Fibroblast of mammary gland (primary cell): ENCODE measurements around the gene PPP2R2D.

Source experiments
- DNase-seq: peaks from one replicate; pipeline ENCODE4 v3.0.0-alpha.2; 2010; ENCODE audit warnings: low read depth
- H3K4me3 ChIP-seq: 2 replicates; pipeline ENCODE4 v1.5.1; 2011; ENCODE audit warnings: low read depth, mild to moderate bottlenecking, low read length, moderate library complexity; ENCODE audit not compliant: control insufficient read depth
- CTCF ChIP-seq: conservative IDR thresholded peaks from 2 replicates; pipeline ENCODE4 v1.5.1; 2011; ENCODE audit warnings: low read depth, low read length, inconsistent platforms; ENCODE audit not compliant: control insufficient read depth, insufficient read depth

The PPP2R2D gene

DNA sequence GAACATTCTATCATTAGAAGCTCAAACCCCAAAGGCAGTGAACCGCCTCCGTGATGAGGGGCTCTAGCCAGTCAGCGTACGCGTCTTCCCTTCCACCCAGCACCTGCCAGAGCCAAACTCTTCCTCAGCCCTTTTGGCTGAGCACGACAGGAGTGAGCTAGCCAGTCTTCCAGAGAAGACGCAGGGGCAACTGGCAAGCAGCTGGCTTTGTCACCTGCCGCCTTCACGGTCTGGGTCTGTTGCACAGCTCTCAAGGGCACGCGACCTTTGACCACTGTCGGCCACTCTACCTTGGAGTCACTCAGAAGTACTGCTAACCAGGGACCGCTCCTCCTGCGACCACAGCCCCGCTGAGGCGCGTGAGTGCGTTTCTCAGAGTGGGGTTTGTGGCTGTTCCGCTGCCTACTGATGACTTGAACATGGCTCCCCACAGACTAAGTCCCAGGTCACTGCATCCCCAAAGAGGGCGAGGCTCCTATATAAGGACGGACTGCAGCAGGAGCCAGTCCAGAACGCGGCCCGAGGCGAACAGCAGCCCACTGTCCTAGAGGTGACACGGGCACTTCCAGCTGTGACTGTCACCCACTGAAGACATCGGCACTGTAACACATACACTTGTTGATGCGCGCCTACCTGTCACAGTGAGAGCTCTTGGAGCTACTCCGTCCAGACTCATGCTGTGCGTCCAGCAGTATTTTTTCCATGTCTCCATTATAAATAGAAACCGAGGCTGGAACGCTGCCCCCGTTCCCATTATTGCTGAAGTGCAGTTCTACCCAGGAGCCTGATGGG is 72.5 kb downstream of the PPP2R2D start:
- TF ChIP-seq CTCF, result no peak
- DNase-seq, result no peak
- no peak overlapping the region for H3K4me3 ChIP-seq

GRCh38 chr10:131974034-131974817 is 73.4 kb downstream of the PPP2R2D start:
- H3K4me3 ChIP-seq, result no peak overlapping the region
- TF ChIP-seq CTCF, result no peak
- DNase-seq, result no peak

DNA sequence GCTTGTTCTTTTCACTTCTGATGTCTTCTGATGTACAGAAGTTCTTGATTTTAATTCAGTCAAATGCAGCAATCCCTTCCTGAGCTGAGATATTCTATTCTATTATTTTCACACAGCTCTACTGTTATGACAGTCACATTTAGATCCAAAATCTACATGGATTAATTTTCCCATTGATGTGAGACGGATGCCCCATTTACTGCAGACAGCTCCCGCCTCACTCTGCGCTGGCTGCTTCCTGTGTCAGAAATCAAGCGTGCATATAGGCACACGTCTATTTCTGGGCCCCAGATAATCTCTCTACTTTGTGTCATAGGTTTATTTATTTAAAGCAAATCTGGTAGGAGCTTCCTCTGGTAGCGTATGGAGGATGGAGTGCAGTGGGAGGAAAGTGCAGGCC is 74.2 kb downstream of the PPP2R2D start:
- DNase-seq, result no peak
- H3K4me3 ChIP-seq, result no peak overlapping the region
- no peak for TF ChIP-seq CTCF

- DNase-seq, result no peak
- H3K4me3 ChIP-seq, result no peak overlapping the region
- TF ChIP-seq CTCF, result no peak
These were observed 75.0 kb downstream of the PPP2R2D start for GRCh38 chr10:131975796-131976195.

DNA sequence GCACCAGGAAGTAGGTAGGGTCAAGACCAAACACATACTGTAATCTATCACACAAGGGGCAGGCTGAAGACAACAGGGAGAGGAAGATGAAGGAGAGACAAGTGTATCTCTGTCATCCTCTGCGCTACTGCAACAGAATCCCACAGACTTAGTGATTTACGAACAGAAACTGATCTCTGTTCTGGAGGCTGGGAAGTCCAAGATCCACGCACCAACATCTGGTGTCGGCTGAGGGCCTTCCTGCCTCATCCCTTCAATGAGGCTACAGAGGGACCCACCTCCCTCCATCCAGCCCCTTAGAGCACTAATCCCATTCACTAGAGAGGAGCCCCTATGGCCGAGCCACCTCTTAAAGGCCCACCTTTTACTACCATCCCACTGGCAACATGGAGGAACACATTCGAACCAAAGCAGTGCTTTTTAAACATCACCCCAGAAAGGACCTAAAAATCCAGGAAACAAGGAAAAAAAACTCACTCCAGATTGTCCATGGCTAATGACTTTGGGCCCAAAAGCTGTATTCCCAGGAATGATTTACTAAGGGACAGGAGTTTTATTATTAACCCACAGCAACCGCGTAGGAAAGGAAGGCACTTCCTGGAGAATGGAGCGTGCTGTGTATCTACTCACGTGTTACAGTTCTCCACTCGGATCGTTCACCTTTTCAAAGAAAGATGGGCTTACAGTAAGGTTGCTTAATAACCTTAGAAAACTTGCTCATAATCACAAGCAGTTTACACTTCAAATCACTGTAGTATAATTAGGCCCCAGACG is 76.7 kb downstream of the PPP2R2D start:
- no peak overlapping the region for H3K4me3 ChIP-seq
- DNase-seq, result no peak
- no peak for TF ChIP-seq CTCF

DNA sequence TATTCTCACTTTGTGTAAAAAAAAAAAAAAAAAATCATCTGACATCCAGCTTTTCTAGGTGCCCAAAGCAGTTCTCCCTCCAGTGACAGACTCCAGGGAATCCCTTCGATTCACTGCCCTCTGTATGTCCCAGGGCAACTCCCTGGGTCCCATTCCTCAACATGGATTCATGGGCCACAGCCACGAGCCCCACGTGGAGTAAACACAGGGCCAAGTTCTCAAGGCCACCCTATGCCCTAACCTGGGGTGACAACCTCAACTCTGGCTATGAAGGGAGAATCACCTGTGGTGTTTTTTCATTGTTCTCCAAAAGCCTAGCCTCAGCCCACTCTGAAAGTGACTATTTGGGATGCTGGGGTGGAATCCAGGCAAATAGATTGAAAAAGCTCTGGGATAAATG is 77.6 kb downstream of the PPP2R2D start:
- no peak overlapping the region for H3K4me3 ChIP-seq
- no peak for TF ChIP-seq CTCF
- no peak for DNase-seq
